ENCODE measurements around the gene CLIC3.
A peak's percentile ranks its signal among the peaks of the same experiment; 100 is the strongest.

CLIC3 gene

GRCh38 chr9:136997830-136998234 is 1.5 kb upstream of the CLIC3 start:
- DNase-seq: no peak

- no peak for DNase-seq
Observed at GRCh38 chr9:136997371-136997770, 1.0 kb upstream of the CLIC3 start.

GRCh38 chr9:136995772-136996311 is 526 bp downstream of the CLIC3 start:
- DNase-seq: no peak

- no peak for DNase-seq
Observed at GRCh38 chr9:136995362-136995761, 1.0 kb downstream of the CLIC3 start.

GRCh38 chr9:136994888-136995230 is 1.5 kb downstream of the CLIC3 start:
- no peak for DNase-seq

GRCh38 chr9:136994180-136994887 is 2.0 kb downstream of the CLIC3 start:
- DNase-seq: no peak

- DNase-seq: no peak
Observed at GRCh38 chr9:136992819-136993369, 3.5 kb downstream of the CLIC3 start.

GRCh38 chr9:136991993-136992818 is 4.2 kb downstream of the CLIC3 start, which contains the start of gene PAXX:
TSS of gene PAXX (plus strand) at chr9:136992422. CDS start at chr9:136992444, 22 bp downstream.
- DNase-seq: peak; percentile 91

- no peak for DNase-seq
Observed at GRCh38 chr9:136990242-136990911, 6.0 kb downstream of the CLIC3 start.

- no peak for DNase-seq
Observed at GRCh38 chr9:136988872-136989271, 7.5 kb downstream of the CLIC3 start.

- DNase-seq: no peak
Observed at GRCh38 chr9:136985853-136986252, 10.5 kb downstream of the CLIC3 start.

GRCh38 chr9:136985027-136985602 is 11.3 kb downstream of the CLIC3 start:
- no peak for DNase-seq

GRCh38 chr9:136984464-136985026 is 11.8 kb downstream of the CLIC3 start:
- DNase-seq: no peak

GRCh38 chr9:136983656-136984314 is 12.6 kb downstream of the CLIC3 start:
- no peak for DNase-seq

GRCh38 chr9:136983167-136983566 is 13.2 kb downstream of the CLIC3 start:
- no peak for DNase-seq

- no peak for DNase-seq
Observed at GRCh38 chr9:136982232-136983051, 13.9 kb downstream of the CLIC3 start, which contains the start of gene LCNL1. TSS of gene LCNL1 (plus strand) at chr9:136982993. CDS start at chr9:136983587, 594 bp downstream.

- no peak for DNase-seq
Observed at GRCh38 chr9:136981588-136982231, 14.7 kb downstream of the CLIC3 start.

- no peak for DNase-seq
Observed at GRCh38 chr9:136980669-136981478, 15.5 kb downstream of the CLIC3 start.
